Measurements from ENCODE around the gene HOXA10.

The HOXA10 gene

DNA sequence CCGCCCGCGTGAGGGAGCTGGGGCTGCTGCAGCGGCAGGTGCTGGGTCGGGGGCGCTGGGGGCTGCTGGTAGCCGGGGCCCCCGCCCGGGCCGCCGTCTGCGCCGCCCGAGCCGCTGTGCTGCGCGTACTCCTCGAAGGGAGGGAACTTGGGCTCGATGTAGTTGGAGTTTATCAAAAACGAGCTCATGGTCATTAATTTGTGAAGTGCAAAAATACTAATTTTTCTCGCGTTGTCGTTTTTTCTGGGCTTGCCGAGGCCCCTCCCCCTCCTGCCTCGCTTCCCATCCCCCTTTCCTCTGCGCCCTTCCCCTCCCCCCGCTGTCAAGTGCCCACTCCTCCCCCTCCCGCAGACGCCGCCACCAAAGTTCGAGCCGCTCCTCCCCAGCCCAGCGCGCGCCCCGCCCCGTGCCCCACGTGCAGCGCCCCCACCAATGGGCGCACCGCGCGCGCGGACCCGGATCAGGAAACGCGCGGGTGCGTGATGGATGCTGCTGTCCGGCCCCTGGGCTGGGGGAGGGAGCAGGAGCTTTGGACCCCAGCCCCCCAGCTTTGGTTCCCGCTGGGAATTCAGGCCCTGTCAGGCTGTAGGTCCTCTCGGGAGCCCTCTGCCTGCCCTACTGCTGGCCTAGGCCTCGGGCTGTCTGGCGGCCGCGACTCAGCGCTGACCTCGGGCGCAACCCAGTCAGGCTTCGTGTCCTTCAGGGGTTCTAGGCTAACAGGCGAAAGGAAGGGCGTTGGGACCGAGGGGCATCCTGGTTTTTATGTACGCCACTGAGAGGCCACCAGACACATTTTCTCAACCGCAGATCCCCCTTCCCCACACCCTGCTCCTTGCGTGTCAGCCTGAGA, 43.4 kb downstream of the HOXA10 start, which contains the start of gene HOXA4:
Gene HOXA4 (minus strand): TSS at position 218 of the 850 bp plus-strand sequence. CDS start 24 bp downstream, at position 194.
- no peak for DNase-seq (ENCODE audit: low read depth, low spot score)

DNA sequence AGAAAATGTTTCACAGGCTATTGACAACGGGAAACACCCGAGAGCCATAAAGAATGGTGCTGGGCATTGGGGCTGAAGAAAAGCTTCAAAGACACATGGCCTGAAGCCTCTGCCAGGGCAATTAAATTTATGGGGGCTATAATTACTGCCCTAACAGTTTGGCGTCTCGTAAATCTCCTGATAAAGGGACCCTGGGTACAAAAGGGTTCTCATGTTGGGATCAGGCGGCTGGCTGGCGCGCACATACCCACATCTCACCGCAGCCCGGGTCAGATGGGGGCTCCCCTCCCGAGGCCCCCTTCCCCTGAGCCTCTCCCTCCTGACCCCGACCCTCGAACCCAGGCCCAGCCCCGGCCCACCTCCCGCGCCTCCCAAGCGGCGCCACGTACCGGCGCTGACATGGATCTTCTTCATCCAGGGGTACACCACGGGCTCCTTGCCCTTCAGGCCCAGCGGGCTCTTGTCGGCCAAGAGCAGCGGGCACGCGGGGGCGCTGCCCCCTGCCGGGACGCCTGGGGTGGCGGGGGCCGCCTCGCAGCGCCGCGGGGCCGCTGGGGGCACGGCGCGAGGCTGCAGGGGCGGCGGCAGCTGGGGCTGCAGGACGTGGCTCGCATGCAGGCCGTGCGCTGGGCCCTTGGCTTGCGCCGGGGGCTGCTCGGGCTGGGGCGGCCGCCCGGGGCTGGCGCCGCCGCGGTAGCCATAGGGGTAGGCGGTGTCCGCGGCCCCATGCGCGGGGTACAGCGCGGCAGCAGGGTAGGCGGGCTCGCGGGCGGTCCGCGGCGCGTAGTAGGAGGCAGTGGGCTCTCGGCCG, 44.2 kb downstream of the HOXA10 start:
- DNase-seq (ENCODE audit: low read depth, low spot score) = no peak

DNA sequence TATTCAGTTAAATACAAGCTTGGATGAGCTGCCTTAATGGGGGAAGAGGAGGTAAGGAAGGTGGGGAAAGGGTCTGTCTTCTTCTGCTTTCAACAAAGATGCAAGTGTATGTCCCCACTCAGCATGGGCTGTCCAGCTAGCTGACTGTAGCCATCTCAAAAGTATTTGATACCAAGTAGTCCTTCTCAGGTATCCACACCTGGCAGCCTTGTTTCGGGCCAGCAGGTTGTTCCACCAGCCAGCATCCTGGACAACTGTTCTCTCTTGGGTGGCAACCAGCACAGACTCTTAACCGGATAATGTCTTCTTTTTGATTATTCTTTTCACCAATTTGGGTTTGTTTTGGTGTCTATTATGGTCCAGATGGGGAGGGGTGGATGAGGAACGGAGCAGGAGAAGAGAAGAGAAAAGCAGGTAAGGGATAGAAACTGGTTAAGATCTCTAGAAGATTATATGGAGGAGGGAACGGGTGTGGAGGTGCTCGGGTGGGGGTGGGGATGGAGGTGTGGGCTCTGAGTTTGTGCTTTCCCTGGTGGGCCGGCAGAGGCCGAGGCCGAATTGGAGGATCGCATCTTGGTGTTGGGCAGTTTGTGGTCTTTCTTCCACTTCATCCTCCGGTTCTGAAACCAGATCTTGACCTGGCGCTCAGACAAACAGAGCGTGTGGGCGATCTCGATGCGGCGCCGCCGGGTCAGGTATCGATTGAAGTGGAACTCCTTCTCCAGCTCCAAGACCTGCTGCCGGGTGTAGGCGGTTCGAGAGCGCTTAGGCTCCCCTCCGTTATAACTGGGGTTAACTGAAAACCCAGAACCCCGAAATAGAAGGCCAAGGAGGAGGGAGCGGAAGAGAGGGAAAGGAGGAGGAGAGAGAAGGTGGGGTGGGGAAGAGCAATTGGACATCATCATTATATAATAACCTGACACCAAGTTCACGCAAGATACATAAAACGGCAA, 45.1 kb downstream of the HOXA10 start:
- no peak for DNase-seq (ENCODE audit: low read depth, low spot score)

DNA sequence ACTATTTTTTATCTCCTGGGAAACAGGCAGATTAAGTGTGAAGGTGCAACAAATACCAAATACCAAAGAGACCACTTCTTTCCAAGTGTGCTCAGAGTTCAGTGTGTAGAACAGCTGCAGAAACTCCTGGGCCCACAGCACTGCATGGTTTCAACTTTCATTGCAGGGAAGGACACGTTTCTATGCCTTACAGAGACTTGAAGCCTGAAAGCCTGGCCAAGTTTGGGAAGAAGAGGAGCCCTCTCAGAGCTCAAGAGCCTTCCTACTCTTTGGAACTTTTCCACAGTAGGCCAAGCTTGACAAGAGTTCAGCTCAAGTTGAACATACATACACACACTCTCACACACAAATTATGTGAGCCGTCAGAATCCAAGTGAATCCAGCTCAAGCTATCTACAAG, 46.1 kb downstream of the HOXA10 start:
- DNase-seq (ENCODE audit: low read depth, low spot score) = no peak

DNA sequence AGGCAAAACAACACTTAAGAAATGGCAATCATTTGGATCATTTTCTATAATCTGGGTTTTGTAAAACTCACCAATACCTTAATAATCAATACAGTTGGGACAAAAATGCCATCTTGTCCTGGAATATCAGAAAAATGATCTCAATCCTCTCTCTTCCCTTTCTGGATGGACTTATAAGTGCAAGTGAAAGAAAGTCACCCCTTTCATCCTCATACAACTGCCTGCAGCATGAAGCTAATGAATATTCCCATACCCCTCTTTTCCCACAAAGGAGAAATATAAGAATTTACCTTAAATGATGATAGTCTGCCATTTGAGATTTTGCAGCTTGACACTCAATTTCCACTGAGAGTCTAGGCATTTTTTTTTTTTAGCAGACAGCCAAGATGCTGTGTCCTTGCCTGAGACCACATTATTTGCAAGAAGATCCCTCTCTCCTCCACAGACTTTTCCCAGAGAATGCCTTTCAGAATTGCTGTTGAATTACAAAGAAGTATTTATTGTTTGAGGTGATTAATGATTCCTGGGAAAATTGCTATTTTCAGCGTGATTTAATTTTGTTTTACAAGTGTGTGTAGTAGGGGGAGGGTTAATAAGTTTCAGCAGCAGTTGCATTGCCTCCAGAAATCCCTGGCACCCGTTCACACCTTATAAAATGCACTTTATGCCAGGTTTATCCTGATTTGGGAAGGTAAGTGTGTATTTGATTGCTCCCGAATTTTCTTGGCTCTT, 47.4 kb downstream of the HOXA10 start:
- DNase-seq (ENCODE audit: low read depth, low spot score) = no peak

DNA sequence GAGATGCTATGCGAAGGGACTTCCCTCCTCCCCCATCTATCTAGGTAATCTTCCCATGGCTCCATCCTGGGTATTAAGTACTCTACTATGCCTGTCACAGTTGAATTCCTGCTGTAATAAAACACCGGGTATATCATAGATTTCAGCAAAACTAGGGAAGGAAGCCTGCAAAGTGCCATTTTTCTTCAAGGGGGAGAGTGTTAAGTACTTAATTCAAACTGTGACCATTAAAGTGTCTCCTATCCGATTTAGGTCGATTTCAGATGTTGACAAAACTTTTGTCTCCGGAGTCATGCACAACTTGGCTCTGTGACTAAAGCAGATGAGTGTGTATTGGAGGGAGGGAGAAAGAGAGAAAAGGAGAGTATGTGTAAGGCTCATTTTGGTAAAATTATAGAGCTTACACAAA, 48.1 kb downstream of the HOXA10 start:
- DNase-seq (ENCODE audit: low read depth, low spot score) = no peak

DNA sequence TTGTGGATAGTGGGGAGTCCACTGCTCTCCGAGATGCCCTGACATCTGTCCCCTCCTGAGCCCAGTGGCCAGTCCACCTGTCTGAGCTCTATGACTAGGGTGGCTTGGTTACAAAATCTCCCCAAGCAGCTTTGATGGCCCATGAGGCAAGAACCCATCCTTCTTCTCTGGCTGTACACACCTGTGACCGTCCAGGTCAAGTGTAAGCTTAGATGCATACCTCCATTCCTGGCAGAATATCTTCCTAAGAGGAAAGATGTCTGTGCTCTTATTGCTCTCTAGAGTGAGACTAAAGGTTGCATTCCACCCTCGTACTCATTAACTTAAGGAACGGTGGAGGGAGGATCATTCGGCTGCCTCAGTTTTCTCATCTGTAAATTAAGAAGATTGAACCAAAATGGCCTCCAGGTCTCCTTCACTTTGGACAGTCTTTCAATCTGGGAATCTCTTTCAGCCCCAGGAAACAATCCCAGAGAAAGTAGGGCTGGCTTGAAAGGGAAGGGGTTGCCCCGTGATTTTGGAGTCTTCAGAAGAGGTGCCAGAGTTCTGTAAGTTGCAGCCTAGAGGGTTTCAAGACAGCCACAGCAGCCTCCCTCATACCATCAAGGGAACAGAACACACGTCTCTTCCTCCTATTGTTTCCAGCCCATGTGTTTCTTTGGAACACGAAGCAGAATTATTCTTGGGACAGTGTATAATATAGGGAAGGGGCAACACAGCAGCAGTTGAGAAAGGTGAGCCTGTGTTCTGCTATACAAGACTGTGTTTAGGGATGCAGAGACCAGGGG, 49.0 kb downstream of the HOXA10 start:
- no peak for DNase-seq (ENCODE audit: low read depth, low spot score)

DNA sequence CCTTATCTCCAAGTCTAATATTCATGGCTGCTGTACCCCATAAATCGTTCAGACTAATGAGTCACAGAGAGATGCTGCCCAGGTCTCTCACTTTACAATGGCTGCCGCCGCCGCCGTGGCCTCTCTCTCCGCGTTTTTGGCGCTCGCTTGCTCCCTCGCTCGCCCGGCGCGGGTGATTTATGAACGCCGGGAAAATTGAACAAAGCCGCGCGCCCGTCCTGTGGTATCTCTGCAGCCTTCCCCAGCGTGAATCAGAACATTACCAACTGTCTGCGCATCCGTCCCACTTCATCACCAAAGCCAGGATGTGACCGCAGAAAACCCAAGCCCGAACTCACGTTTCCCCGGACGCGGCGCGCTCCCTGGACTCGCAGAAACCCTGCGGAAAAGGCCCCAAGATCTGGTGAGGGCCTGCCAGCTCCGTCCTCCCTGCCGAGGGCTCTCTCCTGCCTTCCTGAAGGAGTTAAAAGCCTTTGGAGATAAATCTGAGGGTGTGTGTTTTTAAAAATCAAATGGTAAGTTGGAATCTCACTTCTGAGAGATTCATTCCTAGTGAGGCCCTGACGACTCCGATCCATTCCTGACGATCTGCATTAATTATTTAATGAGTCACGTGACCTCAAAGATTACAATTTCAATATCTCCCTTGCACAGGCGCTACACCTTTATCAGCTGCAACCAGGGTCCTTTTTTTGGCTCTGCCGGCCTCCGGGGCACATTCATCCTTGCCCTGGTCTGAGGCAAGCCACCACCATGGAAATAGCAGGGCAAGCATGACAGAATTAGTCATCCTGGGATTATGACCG, 49.8 kb downstream of the HOXA10 start:
- DNase-seq (ENCODE audit: low read depth, low spot score) = no peak

DNA sequence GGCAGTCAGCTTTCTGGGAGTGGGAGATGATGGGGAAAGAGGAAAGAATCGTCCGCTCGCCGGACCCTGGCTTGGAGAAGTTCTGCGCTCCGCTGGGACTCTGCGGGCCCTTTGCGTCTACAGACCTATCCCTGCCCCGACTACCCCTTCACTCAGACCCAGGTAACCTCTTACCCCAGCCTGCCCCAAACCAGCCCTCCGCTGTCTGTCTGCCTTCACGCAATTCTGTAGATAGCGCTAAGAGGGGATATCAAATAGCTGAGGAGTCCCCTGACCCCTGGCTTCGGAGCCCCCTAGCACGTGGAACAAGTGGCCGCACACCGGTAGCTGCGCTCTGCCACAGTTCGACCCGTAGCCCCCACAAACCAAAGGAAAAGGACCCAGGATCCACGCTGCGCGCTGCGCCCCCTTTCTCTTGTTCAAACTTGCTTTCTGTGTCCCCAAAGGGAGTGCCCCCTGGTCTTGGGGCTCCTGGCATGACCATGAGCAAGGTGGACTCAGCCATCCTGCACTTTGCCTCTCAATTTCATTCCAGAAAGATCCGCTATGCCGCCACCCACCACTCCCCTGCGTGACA, 50.6 kb downstream of the HOXA10 start:
- DNase-seq (ENCODE audit: low read depth, low spot score) = no peak

DNA sequence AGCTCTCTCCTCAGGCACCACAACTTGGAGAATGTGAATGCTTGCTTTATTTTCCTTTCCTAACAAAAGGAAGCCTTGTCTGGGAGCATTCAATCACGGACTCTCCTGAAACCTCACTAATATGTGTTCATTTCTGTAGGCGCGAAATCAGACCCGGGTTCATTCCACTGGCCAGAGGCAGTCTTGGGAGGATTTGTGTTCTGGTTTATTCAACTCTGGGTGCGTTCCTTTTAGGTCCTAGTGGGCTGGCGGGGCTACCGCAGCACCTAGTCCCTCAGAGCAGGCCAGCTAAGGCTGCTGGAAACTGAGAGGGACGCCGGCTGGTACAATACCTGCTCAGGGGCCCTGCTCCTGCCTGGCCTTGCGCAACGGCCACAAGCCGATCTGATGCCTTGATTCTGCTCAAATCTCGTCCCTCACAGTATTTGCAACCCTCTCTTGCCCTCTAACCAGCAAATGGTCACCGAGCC, 51.1 kb downstream of the HOXA10 start:
- DNase-seq (ENCODE audit: low read depth, low spot score) = no peak

DNA sequence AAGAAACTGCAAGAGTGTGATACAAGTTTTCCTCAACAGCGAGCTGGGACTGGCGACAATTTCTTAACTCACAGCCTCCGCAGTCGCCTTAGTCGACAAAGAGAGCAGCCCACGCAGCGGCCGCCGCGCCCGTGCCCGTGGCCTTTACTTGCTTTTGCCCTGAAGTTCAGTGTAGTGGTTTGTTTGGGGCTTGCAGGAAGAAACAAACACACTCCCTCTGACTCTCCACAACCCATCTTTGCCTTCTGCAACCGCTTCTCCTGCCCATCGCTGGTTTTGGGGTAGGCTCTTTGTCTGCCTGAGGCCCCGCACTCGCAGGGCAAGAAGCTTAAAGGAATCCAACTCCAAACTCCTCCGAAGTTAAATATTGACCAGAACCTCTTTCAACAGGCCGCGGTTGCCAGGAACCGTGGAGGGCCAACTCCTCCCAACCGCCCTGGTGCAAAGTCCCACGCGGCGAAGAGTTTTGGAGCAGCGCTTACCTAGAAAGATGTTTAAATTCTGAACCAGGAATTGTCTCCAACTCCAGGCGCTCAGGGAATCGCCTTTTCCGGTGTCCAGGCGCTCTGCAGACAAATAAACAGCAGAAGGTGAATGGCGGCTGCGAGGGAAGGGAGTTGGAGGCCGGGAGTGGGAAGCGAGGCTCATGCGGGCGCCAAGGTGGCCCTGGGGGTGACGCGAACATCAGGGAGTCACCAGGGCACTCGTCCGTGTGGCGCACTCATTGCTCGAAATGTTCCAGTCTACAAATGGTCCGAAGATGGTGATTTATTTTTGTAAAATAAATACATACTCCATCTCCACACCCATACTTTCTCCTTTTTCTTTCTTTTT, 51.8 kb downstream of the HOXA10 start:
- no peak for DNase-seq (ENCODE audit: low read depth, low spot score)

DNA sequence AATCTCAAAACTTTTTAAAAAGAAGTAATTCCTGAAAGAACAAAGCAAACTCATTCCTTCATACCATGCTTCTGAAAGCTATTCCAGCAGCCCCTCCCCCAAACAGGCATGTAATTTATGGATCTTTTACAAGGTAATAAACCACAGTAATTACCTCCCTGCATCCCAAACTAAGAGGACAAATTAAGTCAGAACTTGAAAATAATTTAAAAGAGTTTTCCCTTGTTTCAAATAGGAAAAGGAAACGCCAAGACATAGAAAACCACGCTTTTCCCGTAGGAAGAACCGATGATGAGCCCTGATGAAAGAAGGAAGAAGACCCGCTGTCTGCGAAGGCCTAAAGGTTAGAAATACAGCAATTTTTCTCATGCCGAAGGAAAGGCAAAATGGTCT, 52.4 kb downstream of the HOXA10 start:
- no peak for DNase-seq (ENCODE audit: low read depth, low spot score)

All from brain pericyte (primary cell).